ENCODE measurements around the gene VPS35. TPM values are rescaled to one million over a fixed set of nuclear protein-coding genes. Genes with fewer than 3 reads are reported as not detected.
"Not testable (repeated sequence)": the region's sequence is repeated elsewhere in the genome, so short reads cannot be mapped to it uniquely, and the experiment has no call there.

Gene VPS35
- total and polyA plus RNA-seq, 9 donors, result 27.6 to 92.0 (median 72.8) TPM

DNA sequence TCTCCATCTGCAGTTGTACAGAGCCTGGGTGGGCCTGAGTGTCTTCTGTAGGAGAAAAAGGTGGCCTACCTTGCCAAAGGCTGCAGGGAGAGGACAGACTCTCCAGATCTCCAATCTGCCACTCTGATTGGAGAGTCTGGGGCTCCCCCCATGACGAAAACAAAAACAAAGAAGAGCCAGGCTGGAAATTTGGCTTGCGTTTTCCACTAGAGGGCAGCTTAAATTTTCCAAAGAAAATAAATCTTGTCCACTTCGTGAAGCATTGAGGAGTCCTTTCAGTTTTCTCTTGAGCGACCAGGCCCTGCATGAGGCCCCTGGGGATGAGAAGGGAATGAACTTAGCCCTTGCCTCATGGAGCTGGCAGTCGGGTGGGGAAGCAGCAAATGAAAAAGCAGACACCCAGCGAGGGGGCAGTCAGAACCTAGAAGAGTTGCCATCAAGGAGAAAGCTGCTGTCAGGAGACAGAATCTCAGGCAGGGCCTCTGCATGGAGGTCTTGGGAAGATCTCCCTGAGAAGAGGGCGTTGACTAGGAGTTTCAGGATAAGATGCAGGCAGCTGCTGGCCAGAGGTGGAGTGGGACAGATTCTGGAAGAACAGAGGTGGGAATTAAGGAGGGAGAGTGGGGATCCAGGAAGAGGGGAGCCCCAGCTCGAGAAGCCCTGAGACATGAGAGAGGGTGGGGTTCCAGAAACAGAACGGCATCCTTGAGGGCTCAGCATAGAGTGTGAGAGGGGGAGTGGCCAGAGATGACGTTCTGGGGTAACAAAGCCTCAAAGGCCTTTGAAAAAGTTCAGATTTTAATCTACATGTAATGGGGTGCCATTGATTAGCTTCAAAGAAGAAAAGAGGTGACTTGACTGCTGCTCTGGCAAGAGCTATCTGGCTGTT, 59.4 kb downstream of the VPS35 start:
- H3K9me3 ChIP-seq, result no peaks in the 10 kb centered on the region
- no peak overlapping the region for H3K27ac ChIP-seq
- no peak overlapping the region for H3K4me3 ChIP-seq
- peaks cover 2% of the 10 kb centered on the region for H3K4me1 ChIP-seq (ENCODE audit: insufficient read depth)
- no peaks in the 10 kb centered on the region for H3K27me3 ChIP-seq
- WGBS, 3 donors, result 22 to 23% (median 22%) methylated on average over 10 of the region's 10 CpGs
- H3K36me3 ChIP-seq, result no peaks in the 10 kb centered on the region
- intact Hi-C loops (cut with DNase I), result no loop called here
- DNase-seq, result no peak
- TF ChIP-seq EP300 (IDR thresholded peaks at IDR 0.05) (no peak), POLR2A (IDR thresholded peaks at IDR 0.05) (no peak)
- TF ChIP-seq, protein P1, sequence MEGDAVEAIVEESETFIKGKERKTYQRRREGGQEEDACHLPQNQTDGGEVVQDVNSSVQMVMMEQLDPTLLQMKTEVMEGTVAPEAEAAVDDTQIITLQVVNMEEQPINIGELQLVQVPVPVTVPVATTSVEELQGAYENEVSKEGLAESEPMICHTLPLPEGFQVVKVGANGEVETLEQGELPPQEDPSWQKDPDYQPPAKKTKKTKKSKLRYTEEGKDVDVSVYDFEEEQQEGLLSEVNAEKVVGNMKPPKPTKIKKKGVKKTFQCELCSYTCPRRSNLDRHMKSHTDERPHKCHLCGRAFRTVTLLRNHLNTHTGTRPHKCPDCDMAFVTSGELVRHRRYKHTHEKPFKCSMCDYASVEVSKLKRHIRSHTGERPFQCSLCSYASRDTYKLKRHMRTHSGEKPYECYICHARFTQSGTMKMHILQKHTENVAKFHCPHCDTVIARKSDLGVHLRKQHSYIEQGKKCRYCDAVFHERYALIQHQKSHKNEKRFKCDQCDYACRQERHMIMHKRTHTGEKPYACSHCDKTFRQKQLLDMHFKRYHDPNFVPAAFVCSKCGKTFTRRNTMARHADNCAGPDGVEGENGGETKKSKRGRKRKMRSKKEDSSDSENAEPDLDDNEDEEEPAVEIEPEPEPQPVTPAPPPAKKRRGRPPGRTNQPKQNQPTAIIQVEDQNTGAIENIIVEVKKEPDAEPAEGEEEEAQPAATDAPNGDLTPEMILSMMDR (IDR thresholded peaks at IDR 0.05), result no peak

DNA sequence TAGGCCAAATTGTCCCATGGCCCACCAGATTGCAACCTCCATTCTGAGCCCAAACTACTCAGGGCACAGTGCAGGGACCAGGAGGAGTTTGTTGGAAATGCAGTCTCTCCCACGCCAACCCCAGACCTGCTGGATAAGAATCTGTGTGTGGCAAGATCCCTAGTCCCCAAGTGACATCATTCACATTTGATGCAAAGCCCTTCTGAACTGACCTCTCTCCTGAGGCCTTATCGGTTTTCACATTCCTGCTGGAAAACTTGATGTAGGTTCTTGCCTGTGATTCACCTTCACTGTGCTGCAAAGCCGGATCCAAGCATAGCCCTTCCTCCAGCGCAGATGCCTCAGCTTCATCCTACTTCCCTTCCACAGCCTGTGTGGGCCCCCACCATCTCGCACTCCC, 61.2 kb downstream of the VPS35 start:
- no peaks in the 10 kb centered on the region for H3K27me3 ChIP-seq
- no peak overlapping the region for H3K4me3 ChIP-seq
- DNase-seq, result no peak
- H3K9me3 ChIP-seq, result no peaks in the 10 kb centered on the region
- no peak overlapping the region for H3K27ac ChIP-seq
- peaks cover 2% of the 10 kb centered on the region for H3K4me1 ChIP-seq (ENCODE audit: insufficient read depth)
- 89 to 92% (median 89%) methylated on average over 5 of the region's 5 CpGs for WGBS, 3 donors
- TF ChIP-seq POLR2A (IDR thresholded peaks at IDR 0.05), result no peak
- TF ChIP-seq EP300 (IDR thresholded peaks at IDR 0.05), result no peak
- TF ChIP-seq, protein P1 (IDR thresholded peaks at IDR 0.05), result no peak
- H3K36me3 ChIP-seq, result no peaks in the 10 kb centered on the region
- intact Hi-C loops (cut with DNase I), result no loop called here

GRCh38 chr16:46626681-46627080, 62.3 kb downstream of the VPS35 start:
- intact Hi-C loops (cut with DNase I); DNase-seq; H3K9me3 ChIP-seq; H3K4me3 ChIP-seq; H3K36me3 ChIP-seq; H3K27ac ChIP-seq; H3K27me3 ChIP-seq; H3K4me1 ChIP-seq (ENCODE audit: insufficient read depth): not testable (repeated sequence)
- WGBS, 3 donors, result 96 to 97% (median 96%) methylated on average over 21 to 22 of the region's 22 CpGs

- DNase-seq; H3K4me3 ChIP-seq; H3K4me1 ChIP-seq (ENCODE audit: insufficient read depth); H3K36me3 ChIP-seq; H3K27ac ChIP-seq; intact Hi-C loops (cut with DNase I); H3K27me3 ChIP-seq; H3K9me3 ChIP-seq: not testable (repeated sequence)
- WGBS, 3 donors, result 84 to 89% (median 88%) methylated on average over 5 to 6 of the region's 6 CpGs
Measured at GRCh38 chr16:46624862-46625261, 64.1 kb downstream of the VPS35 start.

- 78 to 81% methylated on average over 4 to 5 of the region's 6 CpGs; no CpG with 5 or more reads in 1 of the 3 donors for WGBS, 3 donors
- H3K9me3 ChIP-seq; H3K27me3 ChIP-seq; DNase-seq; H3K4me1 ChIP-seq (ENCODE audit: insufficient read depth); intact Hi-C loops (cut with DNase I); H3K4me3 ChIP-seq; H3K27ac ChIP-seq; H3K36me3 ChIP-seq: not testable (repeated sequence)
Measured at GRCh38 chr16:46623707-46624106, 65.3 kb downstream of the VPS35 start.

DNA sequence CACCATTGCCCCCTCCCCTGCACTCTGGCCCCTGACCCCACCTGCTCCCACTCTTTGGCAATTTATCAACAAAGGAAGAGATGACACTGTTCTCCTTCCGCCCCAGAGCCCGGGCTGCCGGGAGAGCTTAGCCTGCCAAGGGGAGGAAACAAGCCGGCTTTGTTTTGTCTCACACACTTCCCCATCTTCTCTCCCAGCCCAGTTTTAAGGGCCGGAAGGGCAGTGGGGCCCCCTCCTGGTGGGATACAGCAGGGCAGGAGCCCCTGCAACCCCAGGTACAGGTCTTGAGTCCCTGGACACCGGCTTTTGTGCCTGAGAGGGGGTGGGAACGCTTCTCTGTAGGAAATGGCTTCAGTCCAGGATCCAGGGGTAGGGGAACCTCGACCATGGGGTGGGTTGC, 65.7 kb downstream of the VPS35 start:
- H3K27me3 ChIP-seq; H3K36me3 ChIP-seq; DNase-seq; H3K27ac ChIP-seq; intact Hi-C loops (cut with DNase I); H3K4me1 ChIP-seq (ENCODE audit: insufficient read depth); H3K4me3 ChIP-seq; H3K9me3 ChIP-seq: not testable (repeated sequence)
- 3% methylated on average over 5 of the region's 8 CpGs; no CpG with 5 or more reads in 2 of the 3 donors for WGBS, 3 donors

All from ovary (tissue), 9 donors.